RWPE1 (cell line): ENCODE measurements around the gene COBLL1.

ENCODE experiments used
- CTCF ChIA-PET: fragments of 350-600 bp; sonication (Branson Sonifier 250); formaldehyde crosslinking; extraction: SDS; loops from one replicate; lab custom pipeline; 2021; lab: Yijun Ruan, JAX
- POLR2A ChIA-PET: fragments of 400-600 bp; formaldehyde crosslinking; extraction: SDS; loops from one replicate; lab custom pipeline; 2020; ENCODE audit warnings: antibody characterized with exemption; ENCODE audit not compliant: low non-redundant PET; lab: Yijun Ruan, JAX
- DNase-seq: peaks from one replicate; pipeline ENCODE4 v3.0.0; 2012; ENCODE audit warnings: low spot score
- H3K27ac ChIP-seq: fragments of 450-650 bp; 2 replicates; pipeline ENCODE4 v1.5.1; 2017
- CTCF ChIP-seq: fragments of 450-650 bp; conservative IDR thresholded peaks from 2 replicates; pipeline ENCODE4 v1.5.1; 2017; ENCODE audit warnings: low read depth, mild to moderate bottlenecking

Gene COBLL1

GRCh38 chr2:164802095-164802707, 39.4 kb downstream of the COBLL1 start:
- no peak overlapping the region for H3K27ac ChIP-seq
- DNase-seq: no peak
- ChIA-PET CTCF (no interaction called here), POLR2A (no interaction called here)
- TF ChIP-seq CTCF: no peak

GRCh38 chr2:164800572-164800971, 41.1 kb downstream of the COBLL1 start:
- DNase-seq: no peak
- no peak for TF ChIP-seq CTCF
- H3K27ac ChIP-seq: no peak overlapping the region
- POLR2A ChIA-PET: no interaction called here
- CTCF ChIA-PET: no interaction called here

- ChIA-PET POLR2A (no interaction called here), CTCF (no interaction called here)
- TF ChIP-seq CTCF: no peak
- no peak overlapping the region for H3K27ac ChIP-seq
- DNase-seq: no peak
These were observed 44.0 kb downstream of the COBLL1 start for GRCh38 chr2:164797627-164798026.

GRCh38 chr2:164796999-164797398, 44.6 kb downstream of the COBLL1 start:
- POLR2A ChIA-PET: no interaction called here
- CTCF ChIA-PET: no interaction called here

GRCh38 chr2:164794432-164795231, 47.0 kb downstream of the COBLL1 start:
- POLR2A ChIA-PET: no interaction called here
- no peak for DNase-seq
- CTCF ChIA-PET: no interaction called here
- no peak overlapping the region for H3K27ac ChIP-seq
- TF ChIP-seq CTCF: no peak

More at GRCh38 chr2:164796999-164797398, 44.6 kb downstream of the COBLL1 start:
- no peak for TF ChIP-seq CTCF
- no peak for DNase-seq
- no peak overlapping the region for H3K27ac ChIP-seq

- no peak for DNase-seq
- CTCF ChIA-PET: no interaction called here
- H3K27ac ChIP-seq: no peak overlapping the region
- POLR2A ChIA-PET: no interaction called here
- TF ChIP-seq CTCF: no peak
These were observed 47.6 kb downstream of the COBLL1 start for GRCh38 chr2:164794016-164794415.
